Pancreas (tissue), 10 donors: ENCODE results near the gene TAF6. TPM values are rescaled to one million over a fixed set of nuclear protein-coding genes. Genes with fewer than 3 reads are reported as not detected.

Experiments used
- ATAC-seq, 4 donors: fragments of 200-7000 bp; cut with Tn5 transposase; one replicate each; pipeline versions ENCODE4 v1.8.0 to v1.9.1; 2020; ENCODE audit warnings: mild to moderate bottlenecking in 4 of 4, moderate library complexity in 4 of 4
- DNase-seq, 6 donors: peaks; one replicate each; pipeline ENCODE4 v3.0.0-alpha.2; 2020
- FAIRE-seq: peaks from 2 replicates; lab custom pipeline; 2012; peaks lifted over from hg19 to GRCh38; lab: Jason Lieb, UNC
- H3K27ac ChIP-seq, 4 donors: fragments of 200-600 bp; sonication (generic); 1 replicate in 3 of 4; 2 replicates in 1 of 4; pipeline versions ENCODE4 v1.5.0 to v1.8.0; 2020
- H3K27me3 ChIP-seq, 4 donors: fragments of 200-600 bp; one replicate each; pipeline ENCODE4 v1.8.0; 2021
- H3K36me3 ChIP-seq, 3 donors: fragments of 200-600 bp; sonication (generic) in 1 of 3; one replicate each; pipeline versions ENCODE4 v1.5.0 to v1.8.0; 2020 to 2021
- H3K4me1 ChIP-seq, 3 donors: fragments of 200-600 bp; one replicate each; pipeline ENCODE4 v1.8.0; 2021
- H3K4me3 ChIP-seq, 4 donors: fragments of 200-600 bp; sonication (generic) in 2 of 4; one replicate each; pipeline versions ENCODE4 v1.5.0 to v1.8.0; 2020 to 2021
- H3K9me3 ChIP-seq, 4 donors: fragments of 200-600 bp; one replicate each; pipeline ENCODE4 v1.8.0; 2021
- WGBS, 2 donors: extraction: QIAGEN DNeasy Blood & Tissue Kit; methylation state at CpG; one replicate each; pipeline ENCODE4 v1.1.7; 2013; 5-methylcytosine and 5-hydroxymethylcytosine counted together
- intact Hi-C, 3 donors: fragments of 100-400 bp; cut with DNase I; formaldehyde crosslinking; loops; one replicate each; pipeline versions ENCODE4 v1.11.1 to v1.14.2; 2022
- polyA plus RNA-seq, 2 donors: library from polyadenylated mRNA; stranded (reverse); fragments of 200-250 nt; gene quantifications; one replicate each; pipeline ENCODE4 v1.2.3, GENCODE V29; 2013
- total RNA-seq, 6 donors: library from RNA; stranded (reverse); fragmentation: NEBNext Ultra II Directional in 4 of 6; extraction: Animal tissue kit (Norgen Biotek cat#: 25700) in 4 of 6; gene quantifications; one replicate each; pipeline versions ENCODE4 v1.2.1 to v1.2.4, GENCODE V29; 2021 to 2023
- TF ChIP-seq, protein P1 (sequence below), 4 donors: fragments of 200-600 bp; sonication (generic) in 3 of 4; IDR thresholded peaks; one replicate each; pipeline versions ENCODE4 v1.5.0 to v1.8.0; 2021; ENCODE audit warnings: antibody characterized with exemption in 4 of 4
- donor health status: healthy with polysubstance abuse.
- donor health status: DM: no; HTN: no; CAD: no; lungs with moderate emphysema.
- donor health status: DM: no; HTN: no; CAD: no.
- donor health status: control.
- donor health status: control.
- donor health status: Bipolar disorder and iron deficiency.
- donor health status: DM: yes; HTN: yes; CAD: no.
- donor health status: DM: no; HTN: no; CAD: no.
- donor health status: DM: no; HTN: no; CAD: no.
- donor health status: DM: yes; HTN: yes; CAD: no.

Gene TAF6
- total and polyA plus RNA-seq, 8 donors = 11.7 to 39.6 (median 15.3) TPM

DNA sequence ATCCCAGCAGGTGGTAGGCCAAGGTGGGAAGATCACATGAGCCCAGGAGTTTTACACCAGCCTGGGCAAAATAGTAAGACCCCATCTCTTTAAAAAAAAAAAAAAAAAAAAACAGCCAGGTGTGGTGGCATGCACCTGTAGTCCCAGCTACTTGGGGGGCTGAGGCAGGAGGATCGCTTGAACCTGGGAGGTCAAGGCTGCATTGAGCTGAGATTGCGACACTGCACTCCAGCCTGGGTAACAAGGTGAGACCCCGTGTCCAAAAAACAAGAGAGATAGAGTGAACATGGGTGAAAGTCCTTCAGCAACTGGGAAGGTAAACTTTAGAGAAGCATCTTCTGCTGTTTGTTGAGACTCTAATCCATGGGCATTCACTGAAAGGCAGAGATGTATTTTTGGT, 23.3 kb upstream of the TAF6 start:
- no peak for ATAC-seq
- 86 to 89% methylated on average over 3 of the region's 3 CpGs for WGBS, 2 donors

DNA sequence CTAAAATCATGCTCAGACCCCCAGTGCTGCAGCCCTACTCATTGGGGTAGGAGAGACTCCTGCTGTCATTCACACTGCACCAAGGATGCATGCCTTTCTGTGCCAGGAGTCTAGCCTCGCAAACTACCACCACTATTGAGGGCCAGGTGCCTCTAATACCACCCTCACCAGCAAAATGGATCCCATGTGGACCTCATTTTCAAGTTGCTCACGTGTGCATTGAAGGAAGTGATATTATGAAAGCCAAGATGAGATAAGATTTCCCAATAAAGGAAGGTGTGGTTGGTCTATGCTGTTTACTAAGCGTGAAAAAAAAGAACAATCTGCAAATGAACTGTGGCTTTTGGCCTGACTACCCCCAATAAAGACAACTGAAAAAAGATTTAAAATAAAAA, 22.4 kb upstream of the TAF6 start:
- Histone ChIP-seq H3K4me1 (no peaks in the 10 kb centered on the region), H3K4me3 (no peak overlapping the region), H3K27ac (no peak overlapping the region), H3K9me3 (no peaks in the 10 kb centered on the region), H3K36me3 (no peaks in the 10 kb centered on the region), H3K27me3 (no peaks in the 10 kb centered on the region)
- no peak for ATAC-seq
- TF ChIP-seq, protein P1, sequence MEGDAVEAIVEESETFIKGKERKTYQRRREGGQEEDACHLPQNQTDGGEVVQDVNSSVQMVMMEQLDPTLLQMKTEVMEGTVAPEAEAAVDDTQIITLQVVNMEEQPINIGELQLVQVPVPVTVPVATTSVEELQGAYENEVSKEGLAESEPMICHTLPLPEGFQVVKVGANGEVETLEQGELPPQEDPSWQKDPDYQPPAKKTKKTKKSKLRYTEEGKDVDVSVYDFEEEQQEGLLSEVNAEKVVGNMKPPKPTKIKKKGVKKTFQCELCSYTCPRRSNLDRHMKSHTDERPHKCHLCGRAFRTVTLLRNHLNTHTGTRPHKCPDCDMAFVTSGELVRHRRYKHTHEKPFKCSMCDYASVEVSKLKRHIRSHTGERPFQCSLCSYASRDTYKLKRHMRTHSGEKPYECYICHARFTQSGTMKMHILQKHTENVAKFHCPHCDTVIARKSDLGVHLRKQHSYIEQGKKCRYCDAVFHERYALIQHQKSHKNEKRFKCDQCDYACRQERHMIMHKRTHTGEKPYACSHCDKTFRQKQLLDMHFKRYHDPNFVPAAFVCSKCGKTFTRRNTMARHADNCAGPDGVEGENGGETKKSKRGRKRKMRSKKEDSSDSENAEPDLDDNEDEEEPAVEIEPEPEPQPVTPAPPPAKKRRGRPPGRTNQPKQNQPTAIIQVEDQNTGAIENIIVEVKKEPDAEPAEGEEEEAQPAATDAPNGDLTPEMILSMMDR (IDR thresholded peaks at IDR 0.05) = no peak
- DNase-seq = no peak
- FAIRE-seq = no peak
- 68 to 70% methylated on average over 3 of the region's 3 CpGs for WGBS, 2 donors
- intact Hi-C loops = loop anchor here in 1 of 3 donors (10.0 kb wide), 1 partner anchor 73 kb away; the partner anchor contains the start of gene PVRIG

More for the DNA sequence above, 23.3 kb upstream of the TAF6 start:
- intact Hi-C loops = loop anchor here in 1 of 3 donors (10.0 kb wide), 1 partner anchor 72 kb away; the partner anchor contains the start of gene PVRIG
- Histone ChIP-seq H3K27ac (no peak overlapping the region), H3K9me3 (no peaks in the 10 kb centered on the region), H3K27me3 (no peaks in the 10 kb centered on the region), H3K36me3 (no peaks in the 10 kb centered on the region), H3K4me1 (no peaks in the 10 kb centered on the region), H3K4me3 (no peak overlapping the region)
- no peak for DNase-seq
- no peak for FAIRE-seq
- TF ChIP-seq, protein P1 (IDR thresholded peaks at IDR 0.05) = no peak

DNA sequence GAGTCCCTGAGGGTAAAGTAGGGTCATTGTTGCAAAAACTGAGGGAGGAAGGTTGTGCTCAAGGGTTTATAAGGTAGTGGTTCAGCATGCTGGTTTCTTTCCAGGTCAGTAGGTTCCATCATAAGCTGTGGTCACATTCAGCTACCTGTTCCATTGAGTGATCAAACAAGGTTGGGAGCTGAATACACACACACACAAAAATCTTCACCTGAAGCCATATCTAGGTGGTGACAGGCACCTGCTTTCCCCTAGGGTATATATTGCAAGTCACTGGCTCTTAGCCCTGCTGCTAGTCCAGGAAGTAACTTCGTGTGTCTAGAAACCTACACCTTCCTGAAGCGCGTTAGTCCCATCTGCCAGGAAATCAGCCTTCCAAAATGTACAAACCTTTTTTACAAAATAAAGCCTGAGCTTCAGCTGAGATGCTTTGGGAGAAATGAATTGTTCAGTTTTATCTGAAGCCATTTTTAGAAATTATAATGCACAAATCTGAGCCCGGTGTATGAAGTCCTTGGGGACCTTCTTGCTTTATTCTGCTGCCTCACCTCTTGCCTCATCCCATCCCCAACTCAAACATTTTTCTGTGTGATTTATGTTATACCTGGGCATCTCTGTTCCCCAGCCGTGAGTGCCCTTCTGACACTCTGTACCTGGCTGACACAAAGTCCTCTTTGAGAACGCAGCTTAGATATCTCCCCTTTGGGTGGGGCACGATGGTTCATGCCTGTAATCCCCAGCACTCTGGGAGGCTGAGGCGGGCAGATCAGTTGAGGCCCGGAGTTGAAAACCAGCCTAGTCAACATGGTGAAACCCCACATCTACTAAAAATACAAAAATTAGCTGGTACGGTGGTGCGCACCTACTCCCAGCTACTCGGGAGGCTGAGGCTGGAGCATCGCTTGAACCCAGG, 18.9 kb upstream of the TAF6 start:
- Histone ChIP-seq H3K9me3 (no peaks in the 10 kb centered on the region), H3K4me1 (no peaks in the 10 kb centered on the region), H3K27me3 (no peaks in the 10 kb centered on the region), H3K27ac (no peak overlapping the region), H3K36me3 (no peaks in the 10 kb centered on the region), H3K4me3 (no peak overlapping the region)
- FAIRE-seq (no peak), ATAC-seq (peak in 1 of 4 donors; percentile 17), DNase-seq (no peak)
- intact Hi-C loops = loop anchor here in 1 of 3 donors (10.0 kb wide), 1 partner anchor 77 kb away; the partner anchor contains the start of gene PVRIG
- TF ChIP-seq, protein P1 (IDR thresholded peaks at IDR 0.05) = no peak
- 82 to 85% methylated on average over 13 of the region's 13 CpGs for WGBS, 2 donors

DNA sequence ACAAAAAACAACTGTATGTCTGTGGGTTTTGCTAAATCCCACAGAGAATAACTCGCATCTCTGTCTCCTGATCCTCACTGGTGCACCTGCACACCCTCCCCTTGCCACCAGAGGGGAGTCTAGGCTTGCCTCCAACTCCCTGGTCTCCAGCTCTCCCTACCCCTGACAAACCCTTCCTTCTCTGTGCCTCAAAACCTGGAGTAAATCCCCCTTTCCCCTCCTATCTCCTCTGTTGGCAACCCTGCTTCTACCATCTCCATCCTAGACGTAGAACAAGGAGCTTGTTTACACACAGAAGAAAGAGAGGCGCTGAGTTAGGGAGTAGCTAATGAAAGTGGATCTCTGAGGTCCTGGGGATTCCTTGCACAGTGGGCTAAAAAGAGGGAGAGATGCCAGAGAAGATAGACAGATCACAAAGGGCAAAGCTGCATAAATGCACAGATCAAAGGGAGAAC, 13.6 kb upstream of the TAF6 start:
- Histone ChIP-seq H3K27me3 (no peaks in the 10 kb centered on the region), H3K27ac (no peak overlapping the region), H3K4me1 (peaks cover 0 to 9% (median 0%) of the 10 kb centered on the region in 3 donors), H3K36me3 (no peaks in the 10 kb centered on the region), H3K4me3 (peak overlapping the region in 1 of 4 donors; percentile 1), H3K9me3 (no peaks in the 10 kb centered on the region)
- FAIRE-seq = no peak
- intact Hi-C loops = loop anchor here in 1 of 3 donors (10.0 kb wide), 1 partner anchor 82 kb away; the partner anchor contains the start of gene PVRIG
- TF ChIP-seq, protein P1 (IDR thresholded peaks at IDR 0.05) = peak; percentile 42 to 83 (median 74)
- 14 to 19% methylated on average over 3 of the region's 3 CpGs for WGBS, 2 donors
- DNase-seq = peak in 5 of 6 donors; percentile 50 to 70 (median 64)
- peak; percentile 69 to 84 (median 81) for ATAC-seq
